K562 treated with DMSO at 1 percent for 48 hours (cell line): ENCODE data around the gene RABL2A. TPM values are rescaled to one million over a fixed set of nuclear protein-coding genes. Genes with fewer than 3 reads are reported as not detected.

Experiments
- total RNA-seq: library from RNA; unstranded; fragments of 300-600 nt; gene quantifications from 2 replicates; pipeline ENCODE4 v1.2.3, GENCODE V29; 2022; ENCODE audit warnings: low replicate concordance; ENCODE audit errors: extremely low read depth

Gene RABL2A
- not detected in 2 replicates for total RNA-seq

GRCh38 chr2:113626616-113627330 lies at the start of gene RABL2A:
RABL2A (plus strand) TSS chr2:113627266; CDS start chr2:113628607, 1,341 bp downstream.

Other genes with a start within 250 kb of the RABL2A start
- not detected in 2 replicates for gene ZNG1B, start 189.6 kb upstream of the RABL2A start, total RNA-seq
- gene FOXD4L1, start 128.6 kb upstream of the RABL2A start, total RNA-seq = not detected in 2 replicates
- gene SLC35F5, start 129.4 kb downstream of the RABL2A start, total RNA-seq = not detected in 2 replicates